Femur (tissue), 1 donor: ENCODE data around the gene PSMD1.
A peak's percentile ranks its signal among the peaks of the same experiment; 100 is the strongest.
"Not testable (repeated sequence)": the region's sequence is repeated elsewhere in the genome, so short reads cannot be mapped to it uniquely, and the experiment has no call there.

Experiments
- DNase-seq: peaks from one replicate; pipeline ENCODE4 v3.0.0-alpha.2; 2017

Gene PSMD1

DNA sequence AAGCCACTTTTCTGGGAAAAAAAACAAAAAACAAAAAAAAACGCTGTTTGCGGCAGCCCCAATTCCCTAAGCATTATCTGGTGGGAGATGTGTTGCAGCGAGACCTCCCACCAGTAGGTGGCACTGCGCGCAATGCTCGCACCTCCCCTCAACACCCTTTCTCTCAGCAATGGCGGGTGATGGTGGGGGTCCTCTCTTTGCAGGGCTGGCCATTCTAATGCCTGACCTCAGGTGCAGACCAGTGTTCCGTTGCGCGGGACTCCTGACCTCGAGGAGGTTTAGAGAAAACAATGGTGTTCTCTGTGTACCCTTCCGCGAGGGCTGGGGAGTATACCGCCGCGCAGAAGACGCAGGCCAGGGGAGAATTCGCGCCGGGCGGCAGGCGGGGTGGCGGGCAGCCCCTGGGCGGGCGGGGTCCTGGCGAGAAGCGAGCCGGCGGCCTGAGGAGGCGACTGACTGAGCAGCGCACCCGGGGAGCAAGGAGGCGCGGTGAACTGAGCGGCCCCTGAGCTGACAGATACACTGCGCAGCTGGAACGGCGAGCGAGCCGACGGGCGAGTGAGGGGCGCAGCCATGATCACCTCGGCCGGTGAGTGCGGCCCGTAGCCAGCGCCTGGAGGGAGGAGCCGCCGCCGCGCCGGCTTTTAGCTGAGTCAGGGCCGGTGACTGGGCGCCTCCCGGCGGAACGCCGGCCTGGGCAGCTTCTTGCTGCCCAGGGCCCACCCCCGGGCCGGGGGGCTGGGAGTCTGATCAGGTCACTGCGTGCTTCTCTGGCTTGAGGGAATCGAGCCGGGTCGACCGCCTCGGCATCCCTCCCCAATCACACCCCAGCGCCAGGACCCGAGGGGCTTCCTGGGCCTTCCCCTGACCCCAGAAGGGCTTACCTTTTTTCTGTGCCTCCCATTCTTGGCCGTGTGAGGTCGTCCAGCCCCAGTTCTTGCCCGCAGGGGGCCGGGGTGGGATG, at the start of gene PSMD1:
Gene PSMD1 (plus strand): TSS at position 415 of the 964 bp plus-strand sequence. CDS start 159 bp downstream, at position 574.
- DNase-seq: peak; percentile 96

GRCh38 chr2:231007286-231008098, 49.2 kb upstream of the PSMD1 start:
- DNase-seq: no peak

DNA sequence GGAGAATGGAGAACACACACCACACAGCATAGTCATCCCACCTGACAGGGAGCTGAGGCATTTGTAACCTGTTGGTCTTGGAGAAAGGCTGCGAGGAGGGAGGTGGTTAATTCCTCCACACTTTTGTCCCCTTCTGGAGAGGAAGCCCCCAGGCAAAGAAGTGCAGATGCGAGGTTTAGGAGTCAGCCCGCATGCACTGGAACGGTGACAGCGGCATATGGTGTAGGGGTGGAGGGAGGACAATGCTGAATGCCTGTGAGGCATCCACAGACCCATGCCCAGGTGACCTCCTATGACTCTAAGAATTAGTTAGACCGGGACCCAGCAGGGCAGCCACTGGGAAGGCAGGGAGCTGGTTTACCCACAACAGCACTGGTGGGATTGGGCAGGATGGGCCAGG, 48.5 kb upstream of the PSMD1 start:
- DNase-seq: no peak

DNA sequence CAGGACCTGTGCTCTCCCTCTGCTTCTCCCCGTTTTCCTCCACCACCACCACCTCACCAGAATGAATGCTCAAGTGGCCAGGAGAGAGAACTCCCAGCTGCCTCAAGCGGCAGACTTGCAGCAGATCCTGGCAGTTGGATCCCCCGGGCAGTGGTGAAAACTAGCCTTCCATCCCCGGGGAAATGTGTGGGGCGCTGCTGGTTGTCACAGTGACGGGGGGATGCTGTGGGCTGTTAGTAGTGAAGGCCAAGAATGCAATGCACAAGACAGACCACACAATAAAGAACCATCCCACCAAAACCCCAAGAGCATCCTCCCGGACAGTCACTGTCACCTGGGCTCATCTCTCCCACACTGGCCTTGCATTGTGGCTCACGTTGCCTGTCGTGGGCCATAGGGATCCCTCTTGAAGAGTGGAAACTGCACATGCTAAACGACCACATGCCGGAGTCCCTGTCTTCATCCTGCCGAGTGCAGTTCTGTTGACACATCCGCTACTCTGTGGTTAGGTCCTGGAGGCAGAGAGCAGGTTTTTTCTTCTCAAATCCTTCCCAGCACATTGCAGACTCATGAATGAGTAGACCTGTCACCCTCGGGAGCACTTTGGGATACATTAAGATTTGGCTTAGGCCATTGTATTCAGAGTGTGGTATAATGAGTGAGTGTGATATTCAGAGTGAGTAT, 47.3 kb upstream of the PSMD1 start:
- no peak for DNase-seq

DNA sequence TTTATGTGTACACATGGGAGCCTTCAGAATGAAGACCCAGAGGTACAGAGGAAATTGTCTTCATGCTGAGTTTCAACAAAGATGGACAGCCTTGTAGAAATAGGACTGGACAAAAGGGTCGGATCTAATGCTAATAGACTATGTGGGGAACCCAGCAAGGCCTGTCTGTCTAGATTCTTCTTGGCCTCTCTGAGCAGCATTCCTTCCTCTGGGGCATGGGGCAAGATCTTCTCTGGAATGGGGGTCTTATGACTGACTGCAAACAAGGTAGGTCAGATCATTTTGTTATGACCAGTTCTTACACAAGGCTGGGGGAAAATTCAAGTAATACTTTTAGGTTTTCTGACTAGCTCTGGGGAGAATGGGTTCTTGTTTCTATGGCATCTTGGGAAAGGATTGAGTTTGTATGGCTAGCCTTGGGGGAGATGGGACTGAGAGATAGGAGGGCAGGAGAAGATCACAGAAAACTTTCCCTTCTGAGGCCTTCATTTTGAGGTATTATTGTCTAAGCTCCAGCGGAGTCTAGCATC, 46.4 kb upstream of the PSMD1 start:
- DNase-seq: no peak

- no peak for DNase-seq
These were observed 45.1 kb upstream of the PSMD1 start for GRCh38 chr2:231011526-231011925.

DNA sequence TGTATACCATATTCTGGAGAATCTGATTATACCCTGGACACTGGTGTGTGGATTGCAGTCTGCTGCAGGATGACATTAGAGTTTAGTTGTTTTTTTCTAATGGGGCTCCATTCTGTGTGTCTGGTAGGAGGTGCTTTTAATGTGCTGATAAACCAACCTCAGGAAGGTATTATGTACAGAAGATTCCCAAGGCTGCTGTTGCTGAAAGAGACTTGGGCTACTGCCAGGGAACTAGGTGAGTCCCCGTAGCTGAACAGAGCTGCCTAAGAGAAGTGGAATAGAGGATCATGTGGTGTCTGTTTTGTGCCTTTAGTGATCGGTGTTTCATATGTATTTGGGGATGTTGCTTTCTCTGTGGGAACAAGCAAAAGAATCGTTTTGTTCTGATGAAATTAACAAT, 44.2 kb upstream of the PSMD1 start:
- DNase-seq: no peak

GRCh38 chr2:231013820-231014219, 42.8 kb upstream of the PSMD1 start:
- DNase-seq: no peak

DNA sequence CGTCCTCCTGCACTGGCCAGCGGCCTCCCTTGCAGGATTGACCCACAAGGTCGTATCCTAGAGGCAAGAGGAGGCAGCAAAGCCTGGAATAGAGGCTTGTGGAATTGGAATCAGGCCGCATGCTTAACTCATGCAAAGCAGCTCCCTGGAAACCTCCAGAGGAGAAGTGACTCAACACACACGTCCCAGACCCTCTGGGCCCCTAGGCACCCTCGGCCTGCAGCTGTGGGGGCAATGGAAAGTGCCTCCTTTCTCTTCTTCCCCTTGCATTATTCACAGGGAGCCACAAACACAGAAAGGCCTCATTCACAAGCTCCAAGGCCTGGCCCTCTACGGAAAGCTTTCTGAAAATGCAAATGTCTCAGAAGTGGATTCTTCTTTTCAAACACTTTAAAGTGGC, 41.2 kb upstream of the PSMD1 start:
- DNase-seq: no peak

DNA sequence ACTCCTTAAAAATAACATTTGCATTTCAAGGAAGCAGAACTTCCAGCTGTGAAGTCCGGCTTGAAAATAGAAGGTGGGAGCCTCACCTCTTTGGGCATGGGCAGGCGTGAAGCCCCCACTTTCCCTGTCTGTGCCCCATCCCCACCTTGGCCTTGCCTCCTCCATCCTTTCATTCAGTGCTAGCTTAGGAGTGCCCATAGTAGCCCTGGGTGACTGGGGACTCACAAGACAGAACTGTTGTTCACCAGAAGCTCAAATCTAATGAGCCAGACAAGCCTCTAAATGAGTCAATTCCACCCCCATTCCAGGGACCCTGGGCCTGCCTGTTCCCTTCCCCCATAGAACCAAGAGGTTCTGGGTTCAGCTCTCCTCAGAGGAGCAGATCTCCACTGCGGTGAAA, 40.7 kb upstream of the PSMD1 start:
- DNase-seq: no peak

GRCh38 chr2:231016566-231017230, 40.0 kb upstream of the PSMD1 start:
- no peak for DNase-seq

DNA sequence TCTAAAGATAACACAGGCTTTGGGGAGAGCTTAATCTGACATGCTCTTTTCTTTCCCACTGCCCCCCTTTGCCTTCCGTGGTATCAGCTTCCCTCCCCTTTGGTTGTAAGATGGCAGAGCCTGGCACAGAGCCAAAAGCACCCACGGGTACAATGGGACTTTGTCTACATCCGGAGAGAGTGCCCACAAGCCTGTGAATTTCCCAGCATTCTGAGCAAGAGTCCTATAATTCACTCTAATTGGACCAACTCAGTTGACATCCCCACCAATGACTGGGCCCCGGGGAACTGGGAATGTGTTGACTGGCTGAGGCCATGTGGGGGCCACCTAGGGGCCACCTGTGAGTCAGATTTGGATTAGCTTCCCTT, 39.5 kb upstream of the PSMD1 start:
- no peak for DNase-seq

- DNase-seq: no peak
These were observed 38.5 kb upstream of the PSMD1 start for GRCh38 chr2:231018184-231018583.

GRCh38 chr2:231025059-231025458, 31.6 kb upstream of the PSMD1 start:
- DNase-seq: not testable (repeated sequence)

GRCh38 chr2:231028889-231029288, 27.8 kb upstream of the PSMD1 start:
- no peak for DNase-seq

DNA sequence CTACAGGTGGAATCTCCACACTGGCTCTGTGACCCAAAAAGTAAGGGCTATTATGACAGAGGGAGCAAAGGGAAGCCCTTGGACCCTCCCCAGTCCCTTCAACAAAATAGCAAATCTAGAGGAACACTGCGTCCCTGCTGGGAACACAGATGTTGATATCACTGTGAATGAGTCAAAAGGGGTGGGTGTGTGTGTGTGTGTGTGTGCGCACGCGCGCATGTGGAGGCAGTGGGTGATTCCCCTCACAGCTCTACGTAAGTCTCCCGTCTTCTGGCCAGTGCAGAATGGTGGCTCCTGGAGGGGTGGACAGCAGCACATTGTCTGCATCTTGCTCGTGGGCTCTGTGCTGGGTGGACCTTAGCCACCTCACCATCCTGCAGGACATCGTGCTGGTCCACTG, 27.1 kb upstream of the PSMD1 start:
- DNase-seq: no peak

DNA sequence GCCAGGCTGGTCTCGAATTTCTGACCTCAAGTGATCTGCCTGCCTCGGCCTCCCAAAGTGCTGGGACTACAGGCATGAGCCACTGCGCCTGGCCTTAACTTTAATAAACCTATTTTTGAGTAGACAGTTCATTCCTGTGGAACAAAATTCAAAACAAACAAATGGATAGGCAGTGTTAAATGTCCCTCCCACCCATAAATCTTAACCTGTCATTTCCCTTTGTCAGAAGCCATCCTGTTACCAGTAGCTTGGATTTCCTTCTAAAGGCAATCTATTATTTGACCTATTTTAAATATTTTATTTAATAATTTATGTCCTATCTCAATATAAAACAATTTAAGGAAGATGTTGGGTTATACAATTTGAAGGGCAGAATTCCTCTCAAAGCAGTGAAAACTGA, 25.9 kb upstream of the PSMD1 start:
- DNase-seq: no peak

GRCh38 chr2:231032575-231033140, 24.0 kb upstream of the PSMD1 start:
- DNase-seq: no peak

- DNase-seq: no peak
These were observed 23.2 kb upstream of the PSMD1 start for GRCh38 chr2:231033147-231034132.

- no peak for DNase-seq
These were observed 22.3 kb upstream of the PSMD1 start for GRCh38 chr2:231034291-231034882.
